ENCODE data around the gene NHERF1.

The NHERF1 gene

GRCh38 chr17:74810699-74811485 lies 62.5 kb downstream of the NHERF1 start:
- no peak for DNase-seq (ENCODE audit: low spot score)

GRCh38 chr17:74812109-74813009 lies 63.9 kb downstream of the NHERF1 start:
- DNase-seq (ENCODE audit: low spot score) = no peak

GRCh38 chr17:74814453-74814852 lies 66.0 kb downstream of the NHERF1 start:
- no peak for DNase-seq (ENCODE audit: low spot score)

GRCh38 chr17:74815067-74815466 lies 66.6 kb downstream of the NHERF1 start:
- no peak for DNase-seq (ENCODE audit: low spot score)

- DNase-seq (ENCODE audit: low spot score) = no peak
These were observed 67.3 kb downstream of the NHERF1 start for GRCh38 chr17:74815550-74816370.

- DNase-seq (ENCODE audit: low spot score) = no peak
These were observed 68.6 kb downstream of the NHERF1 start for GRCh38 chr17:74816905-74817620.

- no peak for DNase-seq (ENCODE audit: low spot score)
These were observed 70.0 kb downstream of the NHERF1 start for GRCh38 chr17:74818291-74818938.

All from LoVo (cell line).